Trophoblast cell (in vitro differentiated cells and primary cell): ENCODE measurements around the gene CUBN. TPM values are rescaled to one million over a fixed set of nuclear protein-coding genes. Genes with fewer than 3 reads are reported as not detected.

Experiments used
- DNase-seq, 2 donors: peaks; one replicate each; pipeline ENCODE4 v3.0.0-alpha.2; 2016
- H2AFZ ChIP-seq: 2 replicates; pipeline ENCODE4 v1.6.1; 2013; ENCODE audit warnings: low read length, moderate library complexity, mild to moderate bottlenecking; ENCODE audit not compliant: insufficient read depth, poor library complexity
- H2AK5ac ChIP-seq: 2 replicates; pipeline ENCODE4 v1.6.1; 2013; ENCODE audit warnings: mild to moderate bottlenecking, low read length
- H2BK120ac ChIP-seq: 2 replicates; pipeline ENCODE4 v1.6.1; 2013; ENCODE audit warnings: low read length, mild to moderate bottlenecking, moderate library complexity; ENCODE audit not compliant: insufficient read depth, poor library complexity
- H2BK12ac ChIP-seq: 2 replicates; pipeline ENCODE4 v1.6.1; 2013; ENCODE audit warnings: mild to moderate bottlenecking, low read length, moderate library complexity
- H2BK5ac ChIP-seq: 2 replicates; pipeline ENCODE4 v1.6.1; 2013; ENCODE audit warnings: low read length, low read depth, moderate library complexity, mild to moderate bottlenecking; ENCODE audit not compliant: poor library complexity
- H3K14ac ChIP-seq: 2 replicates; pipeline ENCODE4 v1.6.1; 2013; ENCODE audit warnings: mild to moderate bottlenecking, low read length
- H3K18ac ChIP-seq: 2 replicates; pipeline ENCODE4 v1.6.1; 2013; ENCODE audit warnings: mild to moderate bottlenecking, low read length
- H3K23ac ChIP-seq: 2 replicates; pipeline ENCODE4 v1.6.1; 2013; ENCODE audit warnings: low read length
- H3K27ac ChIP-seq: 2 replicates; pipeline ENCODE4 v1.5.1; 2013; ENCODE audit warnings: low read depth, mild to moderate bottlenecking, inconsistent platforms, low read length, moderate library complexity
- H3K27me3 ChIP-seq: 2 replicates; pipeline ENCODE4 v1.6.1; 2013; ENCODE audit warnings: inconsistent platforms, mild to moderate bottlenecking, low read length, moderate library complexity; ENCODE audit not compliant: insufficient read depth
- H3K36me3 ChIP-seq, 2 experiments: 1 replicate in 1 of 2; 2 replicates in 1 of 2; pipeline ENCODE4 v1.6.1; 2013; ENCODE audit warnings: low read length in 2 of 2, mild to moderate bottlenecking in 2 of 2, moderate library complexity in 1 of 2; ENCODE audit not compliant: insufficient read depth in 2 of 2, control insufficient read depth in 1 of 2
- H3K4ac ChIP-seq: 2 replicates; pipeline ENCODE4 v1.6.1; 2013; ENCODE audit warnings: low read depth, mild to moderate bottlenecking, low read length, moderate library complexity
- H3K4me1 ChIP-seq, 2 experiments: 1 replicate in 1 of 2; 2 replicates in 1 of 2; pipeline ENCODE4 v1.6.1; 2013; ENCODE audit warnings: low read length in 2 of 2, mild to moderate bottlenecking in 2 of 2, moderate library complexity in 1 of 2; ENCODE audit not compliant: insufficient read depth in 2 of 2, control insufficient read depth in 1 of 2
- H3K4me2 ChIP-seq: 2 replicates; pipeline ENCODE4 v1.6.1; 2013; ENCODE audit warnings: inconsistent platforms, mild to moderate bottlenecking, low read length, moderate library complexity
- H3K4me3 ChIP-seq: 2 replicates; pipeline ENCODE4 v1.5.1; 2013; ENCODE audit warnings: mild to moderate bottlenecking, low read depth, low read length, inconsistent platforms
- H3K79me1 ChIP-seq: one replicate; pipeline ENCODE4 v1.6.1; 2013; ENCODE audit warnings: low read length
- H3K79me2 ChIP-seq: 2 replicates; pipeline ENCODE4 v1.6.1; 2013; ENCODE audit warnings: low read length, mild to moderate bottlenecking; ENCODE audit not compliant: control insufficient read depth, insufficient read depth, poor library complexity
- H3K9ac ChIP-seq: 2 replicates; pipeline ENCODE4 v1.6.1; 2013; ENCODE audit warnings: mild to moderate bottlenecking, low read length
- H3K9me3 ChIP-seq: 2 replicates; pipeline ENCODE4 v1.6.1; 2013; ENCODE audit warnings: low read depth, mild to moderate bottlenecking, control low read depth, inconsistent platforms, low read length; ENCODE audit not compliant: insufficient read depth
- H4K12ac ChIP-seq: 2 replicates; pipeline ENCODE4 v1.6.1; 2013; ENCODE audit warnings: low read depth, mild to moderate bottlenecking, low read length, moderate library complexity
- H4K8ac ChIP-seq: 2 replicates; pipeline ENCODE4 v1.6.1; 2013; ENCODE audit warnings: low read depth, mild to moderate bottlenecking, low read length, moderate library complexity
- H4K91ac ChIP-seq: one replicate; pipeline ENCODE4 v1.6.1; 2013; ENCODE audit warnings: low read depth, mild to moderate bottlenecking, low read length, moderate library complexity
- WGBS: extraction: QIAGEN DNeasy Blood & Tissue Kit; methylation state at CpG from one replicate; pipeline ENCODE4 v1.1.7; 2013; ENCODE audit warnings: missing lambda C conversion rate; ENCODE audit not compliant: insufficient read length, insufficient coverage; ENCODE audit errors: extremely low coverage; 5-methylcytosine and 5-hydroxymethylcytosine counted together
- polyA plus RNA-seq: library from polyadenylated mRNA; stranded (reverse); fragments of 200-250 nt; gene quantifications from 2 replicates; pipeline ENCODE4 v1.2.3, GENCODE V29; 2013

The CUBN gene
- polyA plus RNA-seq = 0.04 and 0.08 TPM in 2 replicates

- H4K91ac ChIP-seq = no peak within 1 kb of the TSS
- no peak within 1 kb of the TSS for H3K4me3 ChIP-seq
- H3K79me2 ChIP-seq = no peaks in the 10 kb centered on the region
- no peaks in the 10 kb centered on the region for H3K36me3 ChIP-seq
- H3K9me3 ChIP-seq = no peaks in the 10 kb centered on the region
- WGBS = no CpG with 5 or more reads among the region's 1 CpG
- no peak for DNase-seq
- H4K12ac ChIP-seq = no peak within 1 kb of the TSS
- H3K4ac ChIP-seq = no peak within 1 kb of the TSS
- no peak within 1 kb of the TSS for H2BK12ac ChIP-seq
- no peaks in the 10 kb centered on the region for H3K79me1 ChIP-seq
- H4K8ac ChIP-seq = no peak within 1 kb of the TSS
- no peak within 1 kb of the TSS for H3K27ac ChIP-seq
- no peaks in the 10 kb centered on the region for H3K4me1 ChIP-seq
- no peak within 1 kb of the TSS for H2AFZ ChIP-seq
- H2BK120ac ChIP-seq = no peak within 1 kb of the TSS
- no peak within 1 kb of the TSS for H3K4me2 ChIP-seq
- no peak within 1 kb of the TSS for H3K23ac ChIP-seq
- no peak within 1 kb of the TSS for H2AK5ac ChIP-seq
- no peak within 1 kb of the TSS for H2BK5ac ChIP-seq
- H3K18ac ChIP-seq = no peak within 1 kb of the TSS
- H3K27me3 ChIP-seq = no peaks in the 10 kb centered on the region
- no peak within 1 kb of the TSS for H3K9ac ChIP-seq
- H3K14ac ChIP-seq = no peak within 1 kb of the TSS
Observed at GRCh38 chr10:17129741-17130140, at the start of gene CUBN. Gene CUBN, minus strand, starts transcription at chr10:17129811. Its CDS starts 46 bp downstream, at chr10:17129765.

GRCh38 chr10:17179002-17179401, 49.4 kb upstream of the CUBN start:
- Histone ChIP-seq H3K9me3 (no peaks in the 10 kb centered on the region), H3K23ac (no peak overlapping the region)
- no CpG with 5 or more reads among the region's 3 CpGs for WGBS

GRCh38 chr10:17178006-17178405, 48.4 kb upstream of the CUBN start:
- Histone ChIP-seq H2BK120ac (no peak overlapping the region), H3K27ac (no peak overlapping the region), H3K36me3 (no peaks in the 10 kb centered on the region), H4K91ac (no peak overlapping the region), H3K79me1 (no peaks in the 10 kb centered on the region), H3K9me3 (no peaks in the 10 kb centered on the region), H3K4ac (no peak overlapping the region), H2BK5ac (no peak overlapping the region), H3K27me3 (no peaks in the 10 kb centered on the region), H3K23ac (no peak overlapping the region), H2AK5ac (no peak overlapping the region), H4K12ac (no peak overlapping the region), H2BK12ac (no peak overlapping the region), H3K4me2 (no peak overlapping the region), H3K18ac (no peak overlapping the region), H3K4me1 (peaks cover 2 to 5% of the 10 kb centered on the region in 2 experiments), H4K8ac (no peak overlapping the region), H3K79me2 (no peaks in the 10 kb centered on the region), H3K14ac (no peak overlapping the region), H3K4me3 (no peak overlapping the region), H3K9ac (no peak overlapping the region), H2AFZ (no peak overlapping the region)
- no peak for DNase-seq
- no CpG with 5 or more reads among the region's 1 CpG for WGBS

More at GRCh38 chr10:17179002-17179401, 49.4 kb upstream of the CUBN start:
- Histone ChIP-seq H4K8ac (no peak overlapping the region), H3K4me3 (no peak overlapping the region), H2BK12ac (no peak overlapping the region), H3K4me2 (no peak overlapping the region), H3K9ac (no peak overlapping the region), H3K4me1 (peaks cover 2 to 5% of the 10 kb centered on the region in 2 experiments), H3K14ac (no peak overlapping the region), H3K79me2 (no peaks in the 10 kb centered on the region), H3K36me3 (no peaks in the 10 kb centered on the region), H2AK5ac (no peak overlapping the region), H2BK120ac (no peak overlapping the region), H3K27me3 (no peaks in the 10 kb centered on the region), H3K27ac (no peak overlapping the region), H3K18ac (no peak overlapping the region), H4K91ac (no peak overlapping the region), H4K12ac (no peak overlapping the region), H3K4ac (no peak overlapping the region), H3K79me1 (no peaks in the 10 kb centered on the region), H2BK5ac (no peak overlapping the region), H2AFZ (no peak overlapping the region)
- DNase-seq = no peak

GRCh38 chr10:17177014-17177413, 47.4 kb upstream of the CUBN start:
- H3K23ac ChIP-seq = no peak overlapping the region
- H3K79me2 ChIP-seq = no peaks in the 10 kb centered on the region
- no peaks in the 10 kb centered on the region for H3K9me3 ChIP-seq
- H2BK120ac ChIP-seq = no peak overlapping the region
- peaks cover 2 to 5% of the 10 kb centered on the region in 2 experiments for H3K4me1 ChIP-seq
- no peak overlapping the region for H2AFZ ChIP-seq
- H3K14ac ChIP-seq = no peak overlapping the region
- H3K27me3 ChIP-seq = no peaks in the 10 kb centered on the region
- no peak overlapping the region for H3K27ac ChIP-seq
- H3K4ac ChIP-seq = no peak overlapping the region
- no peaks in the 10 kb centered on the region for H3K79me1 ChIP-seq
- no peak for DNase-seq
- no peak overlapping the region for H2AK5ac ChIP-seq
- no peak overlapping the region for H3K4me2 ChIP-seq
- H3K36me3 ChIP-seq = no peaks in the 10 kb centered on the region
- WGBS = no CpG with 5 or more reads among the region's 1 CpG
- H4K91ac ChIP-seq = no peak overlapping the region
- H3K9ac ChIP-seq = no peak overlapping the region
- no peak overlapping the region for H4K8ac ChIP-seq
- H3K18ac ChIP-seq = no peak overlapping the region
- no peak overlapping the region for H3K4me3 ChIP-seq
- H2BK12ac ChIP-seq = no peak overlapping the region
- no peak overlapping the region for H4K12ac ChIP-seq
- H2BK5ac ChIP-seq = no peak overlapping the region
